Central memory CD4-positive, alpha-beta T cell (primary cell): ENCODE measurements around the gene OAS3.
"Not testable (repeated sequence)": the region's sequence is repeated elsewhere in the genome, so short reads cannot be mapped to it uniquely, and the experiment has no call there.

Source experiments
- DNase-seq: peaks from one replicate; pipeline ENCODE4 v3.0.0; 2022

OAS3 gene

DNA sequence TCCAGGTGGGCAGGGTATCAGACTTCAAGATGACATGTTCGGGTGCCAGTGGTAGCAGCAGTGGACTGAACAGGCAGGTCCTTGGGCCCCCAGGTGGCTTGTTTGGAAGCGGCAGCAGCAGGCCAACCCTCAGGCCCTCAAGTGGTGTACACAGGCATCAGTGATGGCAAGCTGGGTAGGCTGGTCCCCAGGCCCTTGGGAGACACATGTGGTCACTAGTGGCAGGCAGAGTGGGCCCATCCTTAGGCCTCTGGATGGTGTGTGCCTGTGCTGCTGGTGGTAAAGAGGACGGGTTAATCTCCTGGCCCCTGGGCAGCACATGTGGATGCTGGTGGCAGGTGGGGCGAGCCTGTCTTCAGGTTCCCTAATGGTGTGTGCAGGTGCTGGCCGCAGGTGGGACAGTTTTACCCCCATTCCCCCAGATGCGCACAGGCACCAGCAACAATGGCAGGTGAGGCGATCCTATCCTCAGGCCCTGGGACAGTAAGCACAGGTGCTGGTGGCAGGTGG lies 48.1 kb downstream of the OAS3 start:
- DNase-seq: no peak

DNA sequence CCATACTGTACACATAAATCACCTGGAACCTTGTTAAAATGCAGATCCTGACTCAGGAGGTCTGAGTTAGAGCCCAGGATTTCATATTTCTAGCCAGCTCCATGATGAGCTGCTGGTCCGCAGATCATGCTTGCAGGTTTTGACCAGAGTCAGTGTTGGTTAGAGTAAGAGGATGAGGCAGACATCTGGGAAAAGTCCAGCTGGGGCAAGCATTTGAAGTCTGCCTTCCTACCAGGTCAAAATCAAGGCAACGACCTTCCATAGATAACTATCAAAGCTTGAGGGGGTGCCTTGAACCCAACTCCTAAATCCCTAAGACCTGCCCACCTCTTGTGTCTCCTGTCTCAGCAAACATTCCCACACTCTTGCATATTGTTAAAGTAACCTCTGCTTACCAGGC lies 49.3 kb downstream of the OAS3 start:
- no peak for DNase-seq

DNA sequence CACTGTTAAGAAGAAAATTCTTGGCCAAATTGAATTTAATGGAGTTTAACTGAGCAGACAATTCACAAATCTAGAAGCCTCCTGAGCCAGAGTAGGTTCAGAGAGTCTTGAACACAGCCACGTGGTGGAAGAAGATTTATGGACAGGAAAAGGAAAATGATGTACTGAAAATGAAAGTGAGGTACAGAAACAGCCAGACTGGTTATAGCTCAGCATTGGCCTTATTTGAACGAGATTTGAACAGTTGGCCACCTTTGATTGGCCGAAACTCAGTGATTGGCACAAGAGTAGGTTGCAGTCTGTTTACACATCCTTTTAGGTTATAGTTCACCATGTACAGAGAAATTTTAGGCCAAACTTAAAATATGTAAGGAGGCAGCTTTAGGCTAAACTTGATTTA lies 50.0 kb downstream of the OAS3 start:
- no peak for DNase-seq

DNA sequence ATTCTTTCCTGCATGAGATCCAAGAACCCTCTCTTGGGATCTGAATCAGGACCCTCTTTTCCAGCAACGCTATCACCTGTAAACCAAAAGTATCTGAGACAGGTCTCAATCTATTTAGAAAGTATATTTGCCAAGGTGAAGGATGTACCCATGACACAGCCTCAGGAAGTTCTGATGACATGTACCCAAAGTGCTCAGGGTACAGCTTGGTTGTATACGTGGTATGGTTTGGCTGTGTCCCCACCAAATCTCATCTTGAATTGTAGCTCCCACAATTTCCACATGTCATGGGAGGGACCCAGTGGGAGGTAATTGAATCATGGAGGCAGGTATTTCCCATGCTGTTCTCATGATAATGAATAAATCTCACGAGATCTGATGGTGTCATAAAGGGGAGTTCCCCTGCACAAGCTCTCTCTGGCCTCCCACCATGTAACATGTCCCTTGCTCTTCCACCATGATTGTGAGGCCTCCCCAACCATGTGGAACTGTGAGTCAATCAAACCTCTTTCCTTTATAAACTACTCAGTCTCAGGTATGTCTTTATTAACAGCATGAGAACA lies 50.6 kb downstream of the OAS3 start:
- DNase-seq: not testable (repeated sequence)

DNA sequence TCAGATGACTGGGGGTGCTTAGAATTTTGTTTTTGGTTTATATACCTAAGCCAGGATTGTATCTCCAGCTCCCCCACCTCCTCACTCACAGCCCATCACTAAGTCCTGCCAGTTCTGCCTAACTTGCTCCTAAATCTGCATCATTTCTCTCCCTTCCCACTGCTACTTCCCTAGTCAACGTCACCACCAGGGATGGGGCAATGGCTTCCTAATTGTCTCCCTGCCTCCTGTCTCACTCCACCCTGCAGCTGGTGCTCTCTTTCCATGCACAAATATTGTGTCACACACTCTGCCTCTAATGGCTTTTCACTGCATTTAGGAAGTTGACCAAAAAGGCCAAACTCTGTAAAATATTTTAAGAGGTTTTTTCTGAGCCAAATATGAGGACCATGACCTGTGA lies 51.5 kb downstream of the OAS3 start:
- no peak for DNase-seq

DNA sequence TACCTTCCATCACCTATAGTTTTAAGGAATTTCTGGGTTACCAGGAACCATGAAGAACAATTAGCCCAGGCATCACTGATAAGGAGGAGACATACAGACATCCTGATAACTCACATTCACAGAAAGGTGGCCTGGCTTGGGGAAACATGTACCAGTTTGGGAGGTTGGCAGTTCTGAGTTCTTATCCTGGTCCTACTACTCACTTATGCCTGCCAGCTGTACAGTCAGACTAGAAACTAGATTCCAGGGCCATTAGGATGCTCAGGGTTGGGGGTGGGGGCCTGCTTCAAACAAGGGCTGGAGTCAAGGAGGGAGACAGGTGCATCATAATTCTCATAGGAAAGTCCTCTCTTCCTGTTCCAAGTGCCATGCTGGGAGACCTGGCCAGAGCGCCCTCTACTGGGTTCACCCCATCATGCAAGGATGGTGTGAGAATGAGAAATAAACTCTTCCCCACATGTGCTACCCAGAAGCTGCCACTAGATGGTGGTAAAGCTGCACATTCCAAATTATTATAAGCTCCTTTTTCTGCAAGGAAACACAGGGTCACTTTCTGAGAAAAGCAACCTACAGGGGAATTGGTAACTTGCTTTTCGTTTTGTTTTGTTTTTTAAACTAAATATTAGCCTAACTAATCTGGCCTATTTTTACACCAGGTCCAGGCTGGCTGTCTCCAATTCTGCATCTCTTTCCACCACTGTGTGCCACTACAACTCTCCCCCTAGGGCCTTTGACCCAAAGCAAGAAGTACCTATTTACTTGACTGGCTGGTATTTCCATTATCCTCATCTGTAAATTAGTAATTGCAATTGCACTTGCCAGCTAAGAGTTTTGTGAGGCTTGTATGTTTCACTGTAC lies 54.5 kb downstream of the OAS3 start:
- DNase-seq: peak; percentile 12

DNA sequence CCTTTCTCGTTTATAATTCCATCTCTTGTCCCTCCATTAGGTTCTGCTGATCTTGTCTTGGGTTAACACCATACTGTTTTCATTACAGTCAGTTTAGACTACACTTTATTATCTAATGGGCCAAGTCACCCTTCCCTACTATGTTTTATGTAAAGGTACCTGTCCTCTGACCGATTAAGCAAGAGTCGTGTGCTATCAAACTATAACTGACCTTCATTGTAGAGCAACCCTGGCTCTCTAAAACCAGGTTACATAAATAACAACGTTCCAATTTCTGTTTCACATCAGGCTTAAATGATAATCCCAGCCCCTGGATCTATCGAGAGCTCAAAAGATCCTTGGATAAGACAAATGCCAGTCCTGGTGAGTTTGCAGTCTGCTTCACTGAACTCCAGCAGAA lies 56.7 kb downstream of the OAS3 start:
- no peak for DNase-seq

DNA sequence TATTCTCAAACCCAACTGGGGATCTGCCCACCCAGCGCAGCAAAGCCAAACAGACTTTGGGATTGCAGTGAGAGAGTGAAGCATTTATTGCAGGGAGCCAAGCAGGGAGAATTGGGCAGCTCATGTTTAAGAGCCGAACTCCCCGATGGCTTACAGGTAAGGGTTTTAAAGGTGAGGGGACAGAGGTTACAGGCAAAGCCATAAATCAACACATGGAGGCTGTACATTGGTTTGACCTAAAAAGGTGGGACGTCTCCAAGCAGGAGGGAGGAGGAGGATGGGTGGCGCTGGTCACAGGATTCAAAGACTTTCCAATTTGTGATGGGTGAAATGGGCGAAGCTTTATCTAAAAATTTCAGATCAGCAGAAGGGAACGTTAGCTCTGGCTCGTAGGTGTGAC lies 58.2 kb downstream of the OAS3 start:
- DNase-seq: no peak

DNA sequence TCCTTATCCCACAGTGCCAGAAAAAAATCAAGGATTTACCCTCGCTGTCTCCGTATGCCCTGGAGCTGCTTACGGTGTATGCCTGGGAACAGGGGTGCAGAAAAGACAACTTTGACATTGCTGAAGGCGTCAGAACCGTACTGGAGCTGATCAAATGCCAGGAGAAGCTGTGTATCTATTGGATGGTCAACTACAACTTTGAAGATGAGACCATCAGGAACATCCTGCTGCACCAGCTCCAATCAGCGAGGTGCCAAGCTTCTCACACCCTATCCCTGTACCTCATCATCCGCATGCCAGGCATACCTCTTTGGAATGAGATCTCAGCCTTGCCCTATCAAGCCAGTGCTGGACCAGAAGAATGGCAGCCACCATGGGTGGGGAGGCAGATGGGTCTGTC lies 59.2 kb downstream of the OAS3 start:
- DNase-seq: no peak

DNA sequence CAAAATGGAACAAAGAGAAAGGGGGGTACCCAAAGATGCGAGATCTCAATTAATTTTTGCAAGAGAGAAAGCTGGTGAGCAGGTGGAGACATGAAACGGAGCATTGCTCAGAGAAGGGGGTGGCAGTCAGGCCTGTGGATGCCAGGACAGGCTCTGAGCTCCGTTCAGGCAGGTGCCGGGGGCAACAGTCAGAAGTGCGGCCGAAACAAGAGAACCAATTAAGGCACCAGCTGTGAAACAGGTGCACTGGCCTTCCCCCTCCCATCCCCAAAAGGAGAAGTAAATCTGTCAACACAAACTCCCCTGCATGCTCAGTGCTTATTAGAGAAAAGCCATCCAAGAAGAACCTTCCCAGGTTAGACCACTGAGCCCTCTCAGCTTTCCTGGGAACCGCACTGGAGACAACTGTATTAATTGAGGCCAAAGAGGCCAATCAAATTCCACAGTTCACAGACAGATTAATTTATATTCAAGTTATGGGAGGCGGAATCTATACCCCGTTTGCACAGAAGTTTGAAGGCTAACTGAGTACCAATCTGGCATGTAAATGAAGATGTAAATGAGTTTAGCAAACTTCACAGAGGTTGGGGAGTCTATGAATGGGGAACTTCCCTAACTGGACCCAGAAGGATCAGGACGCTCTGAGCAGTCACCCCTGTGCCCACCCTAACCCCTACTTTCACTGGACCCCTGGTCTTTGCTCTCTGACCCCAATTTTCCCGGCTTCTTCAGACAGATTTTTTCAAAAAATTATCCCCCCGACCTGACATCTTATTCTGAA lies 60.9 kb downstream of the OAS3 start:
- DNase-seq: no peak

DNA sequence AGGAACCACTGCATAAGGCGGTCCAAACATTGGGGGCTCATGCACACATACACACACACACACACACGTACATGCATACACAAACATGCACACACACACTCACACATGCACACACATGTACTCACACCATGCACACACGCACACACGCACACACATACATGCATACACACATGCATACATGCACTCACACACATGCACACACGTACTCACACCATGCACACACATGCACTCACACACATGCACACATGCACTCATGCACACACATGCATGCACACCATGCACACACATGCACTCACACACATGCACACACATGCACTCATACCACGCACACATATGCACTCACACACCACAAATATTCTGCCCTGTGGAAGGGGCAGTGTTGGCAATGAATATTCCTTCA lies 62.2 kb downstream of the OAS3 start:
- no peak for DNase-seq

DNA sequence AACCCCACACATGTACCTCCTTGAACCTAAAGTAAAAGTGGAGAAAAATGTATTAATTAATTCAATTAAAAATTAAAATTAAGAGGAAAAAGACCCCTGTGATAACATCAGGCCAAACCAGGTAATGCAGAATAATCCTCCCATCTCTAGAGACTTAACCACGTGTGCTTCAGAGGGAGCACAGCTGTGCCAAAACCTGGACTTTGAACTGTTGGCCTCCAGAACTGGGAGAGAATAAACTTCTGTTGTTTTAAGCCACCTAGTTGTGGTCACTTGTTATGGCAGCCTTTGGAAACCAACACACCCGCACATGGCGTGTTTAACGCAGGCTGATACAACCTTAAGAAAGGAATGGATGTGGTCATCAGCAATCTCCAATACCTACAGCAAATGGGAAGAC lies 63.9 kb downstream of the OAS3 start:
- DNase-seq: no peak

DNA sequence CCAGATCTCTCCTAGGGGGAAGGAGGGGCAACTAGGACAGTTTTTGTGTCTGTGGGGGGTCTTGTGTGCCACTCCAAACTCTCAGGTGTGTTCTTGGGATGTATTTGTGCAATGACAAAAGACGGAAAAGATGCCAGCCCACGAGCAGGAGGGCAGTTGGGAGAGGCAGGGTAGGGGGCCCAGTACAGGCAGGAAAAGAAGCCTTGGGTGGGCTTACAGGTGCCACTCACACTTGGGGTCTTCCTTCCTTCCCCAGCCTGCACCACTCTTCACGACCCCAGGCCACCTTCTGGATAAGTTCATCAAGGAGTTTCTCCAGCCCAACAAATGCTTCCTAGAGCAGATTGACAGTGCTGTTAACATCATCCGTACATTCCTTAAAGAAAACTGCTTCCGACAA lies 64.4 kb downstream of the OAS3 start:
- no peak for DNase-seq

DNA sequence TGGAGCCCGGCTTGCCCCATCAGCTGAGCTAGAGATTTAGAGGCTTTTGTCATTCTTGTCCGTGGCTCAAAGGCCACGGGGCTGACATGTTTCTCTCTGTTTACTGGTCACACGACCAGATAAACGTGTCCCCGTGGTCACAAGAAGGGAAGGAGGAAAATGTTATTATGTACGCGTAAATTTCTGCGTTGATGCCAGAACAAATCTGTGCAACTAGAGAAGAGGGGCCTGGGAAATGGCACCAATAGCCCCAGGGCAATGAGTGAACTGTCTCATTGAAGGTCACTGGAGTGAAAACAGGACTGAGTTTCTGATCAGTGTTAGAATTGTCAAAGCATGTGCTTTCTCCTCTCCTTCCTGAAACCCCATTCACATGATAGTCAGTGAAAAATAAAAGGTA lies 65.4 kb downstream of the OAS3 start:
- no peak for DNase-seq

DNA sequence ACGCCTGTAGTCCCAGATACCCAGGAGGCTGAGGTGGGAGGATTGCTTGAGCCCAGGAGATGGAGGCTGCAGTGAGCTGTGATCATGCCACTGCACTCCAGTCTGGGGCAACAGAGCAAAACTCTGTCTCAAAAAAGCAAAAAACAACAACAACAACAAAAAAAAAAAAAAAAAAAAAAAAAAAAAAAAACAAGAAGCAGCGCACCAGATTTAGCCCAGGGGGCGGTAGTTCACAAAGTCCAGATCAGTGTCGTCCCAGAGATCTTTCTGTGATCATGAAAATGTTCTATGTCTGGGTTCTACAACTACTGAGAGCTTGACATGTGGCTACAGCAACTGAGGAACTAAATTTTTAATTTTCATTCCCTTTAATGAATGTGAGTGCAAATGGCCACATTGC lies 67.5 kb downstream of the OAS3 start:
- no peak for DNase-seq

DNA sequence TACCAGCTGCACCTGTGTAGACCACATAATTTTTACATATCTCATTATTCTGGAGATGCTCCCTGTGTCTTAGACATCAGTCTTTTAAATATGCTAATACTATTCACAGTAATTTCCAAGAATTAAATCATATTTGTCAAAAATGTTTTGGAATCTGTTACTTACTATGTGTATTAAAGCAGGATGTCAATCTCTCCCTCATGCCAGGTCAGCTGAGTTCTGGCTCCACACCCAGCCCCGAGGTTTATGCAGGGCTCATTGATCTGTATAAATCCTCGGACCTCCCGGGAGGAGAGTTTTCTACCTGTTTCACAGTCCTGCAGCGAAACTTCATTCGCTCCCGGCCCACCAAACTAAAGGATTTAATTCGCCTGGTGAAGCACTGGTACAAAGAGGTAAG lies 67.9 kb downstream of the OAS3 start:
- no peak for DNase-seq

DNA sequence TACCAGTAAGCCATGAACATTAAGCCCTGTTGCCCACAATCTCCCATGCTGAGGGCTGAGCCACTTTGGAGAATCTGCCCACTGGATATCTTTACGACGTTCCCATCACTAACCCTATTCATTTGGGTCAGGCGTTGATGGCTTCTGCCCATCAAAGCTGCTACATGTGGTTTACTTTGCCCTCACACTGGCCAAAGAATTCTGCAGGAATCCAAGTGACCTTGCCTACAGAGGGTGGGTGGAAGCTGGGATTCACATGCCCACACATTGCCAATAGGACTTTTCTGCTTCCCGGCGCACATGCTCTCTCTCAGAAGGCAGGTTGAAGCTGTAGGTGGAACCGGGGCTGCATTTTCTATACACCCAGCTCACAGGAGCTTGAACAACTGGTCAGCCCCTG lies 68.4 kb downstream of the OAS3 start:
- no peak for DNase-seq

DNA sequence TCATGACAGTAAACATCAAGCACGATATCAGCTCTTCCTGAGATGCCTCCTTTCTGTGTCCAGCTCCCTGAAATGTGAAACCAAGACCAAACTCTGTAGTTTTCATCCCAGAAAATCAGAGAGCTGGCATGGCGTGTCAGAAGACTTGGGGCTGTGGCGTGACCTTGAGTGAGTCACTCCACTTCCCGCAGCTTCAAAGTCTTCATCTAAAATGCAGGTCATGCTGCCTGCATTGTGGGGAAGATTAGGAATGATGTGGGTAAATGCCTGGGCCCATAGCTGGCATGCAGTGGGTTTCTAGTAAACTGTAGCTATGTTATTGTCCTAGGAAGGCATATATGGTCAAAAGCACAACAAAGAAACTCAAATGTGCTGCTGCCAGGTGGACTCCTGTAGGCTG lies 68.9 kb downstream of the OAS3 start:
- no peak for DNase-seq

DNA sequence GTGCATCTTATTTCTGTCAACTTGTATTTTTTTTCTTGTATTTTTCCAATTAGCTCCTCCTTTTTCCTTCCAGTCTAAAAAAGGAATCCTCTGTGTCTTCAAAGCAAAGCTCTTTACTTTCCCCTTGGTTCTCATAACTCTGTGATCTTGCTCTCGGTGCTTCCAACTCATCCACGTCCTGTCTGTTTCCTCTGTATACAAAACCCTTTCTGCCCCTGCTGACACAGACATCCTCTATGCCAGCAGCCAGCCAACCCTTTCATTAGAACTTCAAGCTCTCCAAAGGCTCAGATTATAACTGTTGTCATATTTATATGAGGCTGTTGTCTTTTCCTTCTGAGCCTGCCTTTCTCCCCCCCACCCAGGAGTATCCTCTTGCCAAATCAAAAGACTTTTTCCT lies 72.4 kb downstream of the OAS3 start:
- no peak for DNase-seq

DNA sequence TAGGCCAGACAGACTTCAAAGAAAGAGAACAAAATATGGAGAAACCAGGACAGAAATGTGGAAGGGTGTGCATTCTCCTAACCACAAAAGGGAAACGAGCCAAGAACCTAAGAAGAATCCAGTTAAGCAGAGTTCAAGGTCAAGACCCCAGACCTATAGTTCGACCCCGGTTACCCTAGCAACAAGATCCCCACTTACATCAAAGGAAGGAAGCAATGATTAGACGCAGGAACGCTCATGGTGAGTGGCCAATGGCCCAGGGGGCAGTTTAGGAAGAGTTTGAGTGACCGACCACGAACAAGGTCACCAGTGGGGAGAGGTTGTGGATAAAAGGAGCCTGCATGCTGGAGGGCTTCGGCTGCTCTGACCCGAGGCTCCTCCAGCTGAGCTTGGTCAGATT lies 76.3 kb downstream of the OAS3 start:
- DNase-seq: no peak

DNA sequence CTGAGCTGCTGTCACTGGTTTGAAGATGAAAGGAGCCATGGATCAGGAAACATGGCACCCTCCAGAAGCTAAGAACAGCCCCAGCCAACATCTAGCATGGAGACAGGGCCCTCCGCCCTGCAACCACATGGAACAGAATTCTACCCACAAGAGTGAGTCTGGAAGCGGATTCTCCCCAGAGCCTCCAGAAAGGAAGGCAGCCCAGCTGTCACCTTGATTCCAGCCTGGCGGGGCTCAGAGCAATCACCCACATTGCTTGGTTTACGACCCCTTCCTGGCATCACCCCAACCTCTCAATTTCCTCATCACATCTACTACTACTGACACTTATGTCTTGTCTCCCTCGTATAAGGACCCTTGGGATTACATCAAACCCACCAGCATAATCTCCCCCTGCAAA lies 78.5 kb downstream of the OAS3 start:
- no peak for DNase-seq

DNA sequence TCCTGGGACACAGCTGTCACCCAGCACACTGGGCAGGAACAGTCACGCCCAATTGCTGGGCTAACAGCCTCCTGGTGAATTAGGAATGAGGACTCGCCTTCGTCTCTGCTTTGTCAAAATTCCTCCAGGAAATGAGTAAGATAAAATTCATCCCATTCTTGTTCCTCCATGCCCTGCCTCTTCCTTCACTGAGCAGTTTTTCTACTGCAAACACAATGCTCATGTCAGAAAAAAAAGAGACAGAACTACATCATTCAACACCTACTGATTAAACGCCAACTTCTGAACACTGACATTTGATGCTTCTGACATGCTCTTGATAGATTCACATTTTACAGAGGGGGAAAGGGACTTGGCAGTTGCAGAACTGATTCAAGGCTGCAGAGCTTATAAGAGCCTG lies 80.8 kb downstream of the OAS3 start:
- DNase-seq: no peak

DNA sequence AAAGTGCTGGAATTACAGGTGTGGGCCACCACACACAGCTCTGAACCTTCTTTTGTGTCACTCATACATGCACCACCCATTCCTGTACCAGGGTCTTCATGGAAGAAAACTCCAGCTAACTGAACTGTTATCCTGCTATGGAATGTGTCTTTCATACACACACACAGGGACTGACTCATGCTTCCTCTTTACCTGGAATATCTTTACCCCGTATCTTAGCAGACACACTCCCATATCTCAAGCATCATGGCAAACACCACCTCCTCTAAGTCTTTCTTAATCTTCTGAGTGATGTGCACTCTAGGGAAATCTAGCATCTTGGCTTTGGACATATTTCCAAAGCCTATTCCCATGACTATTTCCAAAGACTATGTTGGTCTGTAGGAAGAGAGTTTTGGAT lies 83.2 kb downstream of the OAS3 start:
- DNase-seq: no peak
